CD14-positive monocyte (primary cell): ENCODE results near the gene AURKB. TPM values are rescaled to one million over a fixed set of nuclear protein-coding genes. Genes with fewer than 3 reads are reported as not detected.

Source experiments
- DNase-seq, 3 donors: peaks; one replicate each; pipeline ENCODE4 v3.0.0-alpha.2; 2011 to 2022
- H2AFZ ChIP-seq: 2 replicates; pipeline ENCODE4 v1.6.0; 2012; ENCODE audit warnings: mild to moderate bottlenecking, low read depth, low read length, inconsistent platforms; ENCODE audit not compliant: insufficient read depth, poor library complexity, severe bottlenecking
- H3K27ac ChIP-seq, 2 donors: 1 replicate in 1 of 2; 2 replicates in 1 of 2; pipeline ENCODE4 v1.5.1; 2012 to 2013; ENCODE audit warnings: low read length in 2 of 2, control low read depth in 1 of 2, inconsistent platforms in 1 of 2, low read depth in 1 of 2, mild to moderate bottlenecking in 1 of 2
- H3K27me3 ChIP-seq, 2 donors: one replicate each; pipeline versions ENCODE4 v1.6.0 to v1.6.1; 2011 to 2013; ENCODE audit warnings: low read length in 2 of 2; ENCODE audit not compliant: control insufficient read depth in 2 of 2, insufficient read depth in 2 of 2
- H3K36me3 ChIP-seq, 2 donors: replicated peaks in 1 of 2; 1 replicate in 1 of 2; 2 replicates in 1 of 2; pipeline versions ENCODE4 v1.5.1 to v1.6.1; 2012 to 2013; ENCODE audit warnings: low read length in 2 of 2, control low read depth in 1 of 2, inconsistent platforms in 1 of 2, mild to moderate bottlenecking in 1 of 2; ENCODE audit not compliant: insufficient read depth in 2 of 2, control insufficient read depth in 1 of 2
- H3K4me1 ChIP-seq, 2 donors: 1 replicate in 1 of 2; 2 replicates in 1 of 2; pipeline versions ENCODE4 v1.5.1 to v1.6.1; 2012 to 2013; ENCODE audit warnings: low read length in 2 of 2, control low read depth in 1 of 2, inconsistent platforms in 1 of 2, mild to moderate bottlenecking in 1 of 2, moderate library complexity in 1 of 2; ENCODE audit not compliant: insufficient read depth in 2 of 2, control insufficient read depth in 1 of 2
- H3K4me2 ChIP-seq: replicated peaks from 2 replicates; pipeline ENCODE3; 2012; ENCODE audit warnings: low read length, moderate library complexity, mild to moderate bottlenecking; ENCODE audit not compliant: poor library complexity, severe bottlenecking; ENCODE audit errors: extremely low read depth
- H3K4me3 ChIP-seq, 3 experiments: fragments of 200-600 bp in 1 of 3; sonication (generic) in 1 of 3; replicated peaks in 1 of 3; 1 replicate in 2 of 3; 2 replicates in 1 of 3; pipeline ENCODE4 v1.5.1; 2011 to 2013; ENCODE audit warnings: low read length in 3 of 3, mild to moderate bottlenecking in 3 of 3, control low read depth in 2 of 3, low read depth in 2 of 3, inconsistent platforms in 1 of 3, moderate library complexity in 1 of 3
- H3K79me2 ChIP-seq: 2 replicates; pipeline ENCODE4 v1.6.0; 2012; ENCODE audit warnings: mild to moderate bottlenecking, control low read depth, inconsistent platforms, low read length, moderate library complexity; ENCODE audit not compliant: insufficient read depth
- H3K9ac ChIP-seq: 2 replicates; pipeline ENCODE4 v1.6.0; 2017; ENCODE audit warnings: low read length, mild to moderate bottlenecking; ENCODE audit not compliant: insufficient read depth, poor library complexity, severe bottlenecking
- H3K9me3 ChIP-seq, 2 donors: replicated peaks in 1 of 2; 1 replicate in 1 of 2; 2 replicates in 1 of 2; pipeline versions ENCODE4 v1.5.1 to v1.6.1; 2012 to 2013; ENCODE audit warnings: low read length in 2 of 2, control low read depth in 1 of 2; ENCODE audit not compliant: control insufficient read depth in 1 of 2, insufficient read depth in 1 of 2
- H4K20me1 ChIP-seq: 2 replicates; pipeline ENCODE4 v1.6.0; 2012; ENCODE audit warnings: mild to moderate bottlenecking, low read length, control low read depth, moderate library complexity; ENCODE audit not compliant: insufficient read depth
- H3K27ac Mint-ChIP-seq, 7 donors: one replicate each; pipeline ENCODE4 v1.8.0; 2020; ENCODE audit warnings: mild to moderate bottlenecking in 7 of 7, mixed read lengths in 7 of 7, moderate library complexity in 6 of 7, inconsistent platforms in 2 of 7
- H3K27me3 Mint-ChIP-seq, 3 donors: one replicate each; pipeline ENCODE4 v1.8.0; 2021 to 2022; ENCODE audit warnings: low read depth in 3 of 3, mild to moderate bottlenecking in 3 of 3, mixed read lengths in 3 of 3, moderate library complexity in 3 of 3, inconsistent platforms in 1 of 3
- H3K36me3 Mint-ChIP-seq, 2 donors: one replicate each; pipeline ENCODE4 v1.8.0; 2020; ENCODE audit warnings: mixed read lengths in 2 of 2, inconsistent platforms in 1 of 2, mild to moderate bottlenecking in 1 of 2
- H3K4me1 Mint-ChIP-seq: one replicate; pipeline ENCODE4 v1.8.0; 2020; ENCODE audit warnings: mild to moderate bottlenecking, mixed read lengths
- H3K4me3 Mint-ChIP-seq, 2 donors: one replicate each; pipeline ENCODE4 v1.8.0; 2020; ENCODE audit warnings: mild to moderate bottlenecking in 2 of 2, mixed read lengths in 2 of 2, moderate library complexity in 1 of 2
- H3K9me3 Mint-ChIP-seq, 7 donors: one replicate each; pipeline ENCODE4 v1.8.0; 2020 to 2022; ENCODE audit warnings: mixed read lengths in 7 of 7, mild to moderate bottlenecking in 6 of 7, moderate library complexity in 6 of 7, inconsistent platforms in 2 of 7
- CTCF ChIP-seq: fragments of 200-600 bp; IDR thresholded peaks from one replicate; pipeline ENCODE4 v1.8.0; 2022; ENCODE audit warnings: antibody characterized with exemption, mild to moderate bottlenecking
- WGBS: methylation state at CpG from one replicate; pipeline ENCODE4 v1.1.5; 2013; ENCODE audit warnings: missing lambda C conversion rate; ENCODE audit not compliant: insufficient coverage; 5-methylcytosine and 5-hydroxymethylcytosine counted together
- intact Hi-C, 2 donors: fragments of 100-400 bp; cut with micrococcal nuclease; formaldehyde crosslinking; loops; one replicate each; pipeline versions ENCODE4 v1.15.0 to v1.15.1; 2023
- polyA plus RNA-seq, 3 donors: library from polyadenylated mRNA; depleted of rRNA in 1 of 3; unstranded in 2 of 3; stranded (reverse) in 1 of 3; fragments of 300-500 nt in 2 of 3; fragments of >200 nt in 1 of 3; fragmentation: Illumina TruSeq in 2 of 3; gene quantifications; 1 replicate in 2 of 3; 2 replicates in 1 of 3; pipeline ENCODE4 v1.2.3, GENCODE V29; 2012 to 2021

Gene AURKB
- polyA plus RNA-seq, 3 donors = 0.38 to 4.2 (median 0.79) TPM

DNA sequence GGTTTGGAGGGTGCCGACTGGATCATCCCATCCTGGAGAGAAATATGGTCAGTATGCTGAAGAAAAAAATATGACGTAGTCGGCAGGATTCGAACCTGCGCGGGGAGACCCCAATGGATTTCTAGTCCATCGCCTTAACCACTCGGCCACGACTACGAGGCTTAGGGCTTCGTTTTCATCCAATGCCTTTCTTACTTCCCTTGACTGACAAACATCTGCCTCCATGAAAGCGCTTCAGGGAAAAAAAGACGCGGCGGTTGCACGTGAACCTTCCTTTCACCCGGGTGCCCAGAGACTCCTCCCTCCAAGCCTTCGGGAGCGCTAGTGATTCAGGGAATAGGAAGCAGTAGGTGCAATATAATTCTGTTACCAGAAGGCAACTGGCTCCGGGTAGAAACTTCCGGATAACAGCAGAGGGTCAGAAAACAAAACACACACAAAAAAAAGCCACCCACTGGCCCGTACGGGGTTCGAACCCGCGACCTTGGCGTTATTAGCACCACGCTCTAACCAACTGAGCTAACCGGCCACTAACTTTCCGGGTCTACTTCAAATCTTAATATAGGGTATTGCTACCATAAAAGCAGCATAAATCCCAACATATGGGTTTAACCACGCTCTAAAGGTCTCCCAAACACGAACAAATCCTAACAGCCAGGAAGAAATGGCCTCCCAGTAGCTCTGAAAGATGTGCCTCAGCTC, 16.3 kb upstream of the AURKB start:
- peaks cover 0 to 2% (median 0%) of the 10 kb centered on the region in 7 donors for H3K9me3 Mint-ChIP-seq
- H3K27me3 Mint-ChIP-seq = peaks cover 0 to 2% (median 0%) of the 10 kb centered on the region in 3 donors
- H3K4me1 Mint-ChIP-seq = peaks cover 38% of the 10 kb centered on the region
- Histone ChIP-seq H3K9ac (peak overlapping the region; percentile 10), H3K36me3 (peaks cover 40 to 47% of the 10 kb centered on the region in 2 donors), H4K20me1 (peaks cover 10% of the 10 kb centered on the region), H3K4me1 (peaks cover 25 to 33% of the 10 kb centered on the region in 2 donors), H3K9me3 (no peaks in the 10 kb centered on the region), H3K27ac (peak overlapping the region; percentile 22 to 66), H3K27me3 (no peaks in the 10 kb centered on the region), H2AFZ (peak overlapping the region; percentile 61), H3K4me2 (peak overlapping the region; percentile 72), H3K79me2 (peaks cover 19% of the 10 kb centered on the region), H3K4me3 (peak overlapping the region in 2 of 3 experiments; percentile 50 to 75)
- intact Hi-C loops = loop anchor here in 1 of 2 donors (1.0 kb wide), 1 partner anchor 23 kb away; the partner anchor contains the start of gene PFAS
- peaks cover 53 to 54% of the 10 kb centered on the region in 2 donors for H3K36me3 Mint-ChIP-seq
- peak; percentile 72 to 85 (median 76) for DNase-seq
- 29% methylated on average over 16 of the region's 32 CpGs for WGBS
- peak overlapping the region; percentile 69 to 86 (median 81) for H3K27ac Mint-ChIP-seq
- TF ChIP-seq CTCF = no peak
- peak overlapping the region; percentile 80 to 86 for H3K4me3 Mint-ChIP-seq

- peak overlapping the region; percentile 69 to 86 (median 81) for H3K27ac Mint-ChIP-seq
- peaks cover 40% of the 10 kb centered on the region for H3K4me1 Mint-ChIP-seq
These were observed 15.6 kb upstream of the AURKB start for GRCh38 chr17:8225813-8226535.

More at GRCh38 chr17:8225813-8226535, 15.6 kb upstream of the AURKB start:
- intact Hi-C loops = loop anchor here in 1 of 2 donors (1.0 kb wide), 1 partner anchor 23 kb away; the partner anchor contains the start of gene PFAS
- TF ChIP-seq CTCF = no peak
- no peaks in the 10 kb centered on the region for H3K27me3 ChIP-seq
- Mint-ChIP-seq H3K9me3 (peaks cover 0 to 2% (median 0%) of the 10 kb centered on the region in 7 donors), H3K4me3 (peak overlapping the region; percentile 80 to 86), H3K36me3 (peaks cover 46 to 47% of the 10 kb centered on the region in 2 donors), H3K27me3 (peaks cover 0 to 2% (median 0%) of the 10 kb centered on the region in 3 donors)
- peak overlapping the region; percentile 61 for H2AFZ ChIP-seq
- peaks cover 24% of the 10 kb centered on the region for H3K79me2 ChIP-seq
- peaks cover 10% of the 10 kb centered on the region for H4K20me1 ChIP-seq
- peak overlapping the region in 2 of 3 experiments; percentile 50 to 75 for H3K4me3 ChIP-seq
- H3K9me3 ChIP-seq = no peaks in the 10 kb centered on the region
- H3K4me1 ChIP-seq = peaks cover 28 to 37% of the 10 kb centered on the region in 2 donors
- H3K27ac ChIP-seq = peak overlapping the region; percentile 22 to 66
- no peak overlapping the region for H3K9ac ChIP-seq
- peak overlapping the region; percentile 72 for H3K4me2 ChIP-seq
- H3K36me3 ChIP-seq = peaks cover 33 to 40% of the 10 kb centered on the region in 2 donors
- DNase-seq = peak in 2 of 3 donors; percentile 45 to 55
- 64% methylated on average over 11 of the region's 20 CpGs for WGBS
